ENCODE measurements around the gene FBH1. TPM values are rescaled to one million over a fixed set of nuclear protein-coding genes. Genes with fewer than 3 reads are reported as not detected.

The FBH1 gene
- total and polyA plus RNA-seq, 9 of the 15 experiments (the other 6 are each of a cell fraction or from before 2014, with no cell fraction given): 13.4 to 108 (median 77.8) TPM

GRCh38 chr10:5938291-5938690 lies 48.2 kb downstream of the FBH1 start:
- no peak overlapping the region for H2AFZ ChIP-seq (ENCODE audit: low read depth, low read length)
- H3K27me3 ChIP-seq (ENCODE audit: control insufficient read depth in 2 of 2, insufficient read depth in 2 of 2, low read length in 2 of 2): no peaks in the 10 kb centered on the region
- no peaks in the 10 kb centered on the region for H3K9me1 ChIP-seq (ENCODE audit: control insufficient read depth, insufficient read depth, low read length)
- BruUV-seq (replicated peaks): no TSS peak
- H4K20me1 ChIP-seq (replicated peaks; ENCODE audit: control insufficient read depth, insufficient read depth, low read length): no peaks in the 10 kb centered on the region
- ATAC-seq: no peak
- FAIRE-seq: no peak
- no peak overlapping the region for H3K4me2 ChIP-seq (ENCODE audit: insufficient read depth, low read length)
- in situ Hi-C loops (cut with MboI): loop anchor here (25.0 kb wide), 1 partner anchor 449 kb away; no protein-coding TSS in a partner anchor
- no peak for DNase-seq (ENCODE audit: extremely low read depth in 1 of 4, low spot score in 3 of 4)
- H3K79me2 ChIP-seq (ENCODE audit: control insufficient read depth, insufficient read depth, low read length): peaks cover 7% of the 10 kb centered on the region; the same call in 1 of the 3 replicates
- H3K4me3 ChIP-seq: no peak overlapping the region
- intact Hi-C loops (cut with micrococcal nuclease): no loop called here
- ChIA-PET POLR2A (interaction anchor here (0.7 to 1.5 kb wide), 3 partner anchors 10 to 442 kb away, joined by 3 to 5 read pairs (median 3); no protein-coding TSS in a partner anchor), CTCF (ENCODE audit: low intra/inter-chr PET ratio) (no interaction called here)
- TF ChIP-seq SUPT5H (IDR thresholded peaks at IDR 0.05): 0 out of 2 replicates have a peak, but pooled peaks have one; percentile 49
- peak; percentile 28; the same call in 1 of the 2 replicates for TF ChIP-seq POLR2A (conservative IDR thresholded peaks at IDR 0.05)
- TF ChIP-seq SRSF1 (IDR thresholded peaks at IDR 0.05; ENCODE audit: low read depth, low read length): no peak
- no peak overlapping the region for H3K9ac ChIP-seq (ENCODE audit: insufficient read depth in 1 of 2, low read depth in 2 of 2, low read length in 2 of 2)
- peaks cover 47% of the 10 kb centered on the region for H3K36me3 ChIP-seq (ENCODE audit: control insufficient read depth, insufficient read depth, low read length)
- no peak overlapping the region for H3K27ac ChIP-seq (ENCODE audit: extremely low read depth, low read depth, low read length)
- WGBS (ENCODE audit: insufficient coverage, low coverage, missing lambda C conversion rate): 86% methylated on average over 12 of the region's 12 CpGs
- no peaks in the 10 kb centered on the region for H3K9me3 ChIP-seq (replicated peaks; ENCODE audit: control insufficient read depth, insufficient read depth, low read depth, low read length)
- peaks cover 35 to 36% of the 10 kb centered on the region in 2 experiments; a peak in 4 of 5 replicates for H3K4me1 ChIP-seq (replicated peaks in 1 of 2; ENCODE audit: control insufficient read depth in 2 of 2, insufficient read depth in 2 of 2, low read length in 2 of 2)

GRCh38 chr10:5940807-5941218 lies 50.8 kb downstream of the FBH1 start:
- no peaks in the 10 kb centered on the region for H3K27me3 ChIP-seq (ENCODE audit: control insufficient read depth in 2 of 2, insufficient read depth in 2 of 2, low read length in 2 of 2)
- intact Hi-C loops (cut with micrococcal nuclease) (no loop called here), in situ Hi-C loops (cut with MboI) (loop anchor here (25.0 kb wide), 1 partner anchor 446 kb away; no protein-coding TSS in a partner anchor)
- peak overlapping the region; percentile 75 for H3K4me2 ChIP-seq (ENCODE audit: insufficient read depth, low read length)
- WGBS (ENCODE audit: insufficient coverage, low coverage, missing lambda C conversion rate): 2% methylated on average over 6 of the region's 6 CpGs
- H3K9me3 ChIP-seq (replicated peaks; ENCODE audit: control insufficient read depth, insufficient read depth, low read depth, low read length): no peaks in the 10 kb centered on the region
- CTCF ChIA-PET (ENCODE audit: low intra/inter-chr PET ratio): no interaction called here
- H3K27ac ChIP-seq (ENCODE audit: extremely low read depth, low read depth, low read length): peak overlapping the region; percentile 63
- FAIRE-seq (peak; percentile 97), ATAC-seq (peak; percentile 83), DNase-seq (ENCODE audit: extremely low read depth in 1 of 4, low spot score in 3 of 4) (peak; percentile 59 to 88 (median 70))
- H2AFZ ChIP-seq (ENCODE audit: low read depth, low read length): peak overlapping the region; percentile 74
- H3K79me2 ChIP-seq (ENCODE audit: control insufficient read depth, insufficient read depth, low read length): no peaks in the 10 kb centered on the region
- no peak overlapping the region for H3K4me3 ChIP-seq
- POLR2A ChIA-PET: interaction anchor here (0.5 kb wide), 1 partner anchor 47 kb away, joined by 3 read pairs; no protein-coding TSS in a partner anchor
- no peaks in the 10 kb centered on the region for H3K9me1 ChIP-seq (ENCODE audit: control insufficient read depth, insufficient read depth, low read length)
- no TSS peak for BruUV-seq (replicated peaks)
- H4K20me1 ChIP-seq (replicated peaks; ENCODE audit: control insufficient read depth, insufficient read depth, low read length): no peaks in the 10 kb centered on the region
- peaks cover 17 to 37% of the 10 kb centered on the region in 2 experiments; a peak in 4 of 5 replicates for H3K4me1 ChIP-seq (replicated peaks in 1 of 2; ENCODE audit: control insufficient read depth in 2 of 2, insufficient read depth in 2 of 2, low read length in 2 of 2)
- peaks cover 30% of the 10 kb centered on the region for H3K36me3 ChIP-seq (ENCODE audit: control insufficient read depth, insufficient read depth, low read length)
- peak overlapping the region; percentile 20 to 60; a peak in 2 of 4 replicates for H3K9ac ChIP-seq (ENCODE audit: insufficient read depth in 1 of 2, low read depth in 2 of 2, low read length in 2 of 2)
- TF ChIP-seq SMAD1 (IDR thresholded peaks at IDR 0.05; ENCODE audit: low read depth, low read length, partially characterized antibody) (peak; percentile 19), NBN (IDR thresholded peaks at IDR 0.05; ENCODE audit: low read depth) (peak; percentile 78), NFATC3 (IDR thresholded peaks at IDR 0.05) (peak; percentile 71; the same call in 1 of the 2 replicates), MBD2 (IDR thresholded peaks at IDR 0.05; ENCODE audit: borderline replicate concordance, low read depth) (no peak; the same call in 1 of the 2 replicates)
- TF ChIP-seq, protein P1, sequence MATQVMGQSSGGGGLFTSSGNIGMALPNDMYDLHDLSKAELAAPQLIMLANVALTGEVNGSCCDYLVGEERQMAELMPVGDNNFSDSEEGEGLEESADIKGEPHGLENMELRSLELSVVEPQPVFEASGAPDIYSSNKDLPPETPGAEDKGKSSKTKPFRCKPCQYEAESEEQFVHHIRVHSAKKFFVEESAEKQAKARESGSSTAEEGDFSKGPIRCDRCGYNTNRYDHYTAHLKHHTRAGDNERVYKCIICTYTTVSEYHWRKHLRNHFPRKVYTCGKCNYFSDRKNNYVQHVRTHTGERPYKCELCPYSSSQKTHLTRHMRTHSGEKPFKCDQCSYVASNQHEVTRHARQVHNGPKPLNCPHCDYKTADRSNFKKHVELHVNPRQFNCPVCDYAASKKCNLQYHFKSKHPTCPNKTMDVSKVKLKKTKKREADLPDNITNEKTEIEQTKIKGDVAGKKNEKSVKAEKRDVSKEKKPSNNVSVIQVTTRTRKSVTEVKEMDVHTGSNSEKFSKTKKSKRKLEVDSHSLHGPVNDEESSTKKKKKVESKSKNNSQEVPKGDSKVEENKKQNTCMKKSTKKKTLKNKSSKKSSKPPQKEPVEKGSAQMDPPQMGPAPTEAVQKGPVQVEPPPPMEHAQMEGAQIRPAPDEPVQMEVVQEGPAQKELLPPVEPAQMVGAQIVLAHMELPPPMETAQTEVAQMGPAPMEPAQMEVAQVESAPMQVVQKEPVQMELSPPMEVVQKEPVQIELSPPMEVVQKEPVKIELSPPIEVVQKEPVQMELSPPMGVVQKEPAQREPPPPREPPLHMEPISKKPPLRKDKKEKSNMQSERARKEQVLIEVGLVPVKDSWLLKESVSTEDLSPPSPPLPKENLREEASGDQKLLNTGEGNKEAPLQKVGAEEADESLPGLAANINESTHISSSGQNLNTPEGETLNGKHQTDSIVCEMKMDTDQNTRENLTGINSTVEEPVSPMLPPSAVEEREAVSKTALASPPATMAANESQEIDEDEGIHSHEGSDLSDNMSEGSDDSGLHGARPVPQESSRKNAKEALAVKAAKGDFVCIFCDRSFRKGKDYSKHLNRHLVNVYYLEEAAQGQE (IDR thresholded peaks at IDR 0.05; ENCODE audit: borderline replicate concordance): no peak
- TF ChIP-seq, protein P1 (CRISPR knock-in tag; IDR thresholded peaks at IDR 0.05; ENCODE audit: low read depth): no peak

Data from K562 (cell line).